MM.1S (cell line): ENCODE measurements around the gene CDC45.

Experiments
- DNase-seq: peaks from one replicate; pipeline ENCODE4 v3.0.0-alpha.2; 2015
- H2AFZ ChIP-seq: fragments of 300-600 bp; sonication (generic); 2 replicates; pipeline ENCODE4 v1.6.0; 2016; ENCODE audit warnings: antibody characterized with exemption, low read length
- H3F3A ChIP-seq: fragments of 300-600 bp; sonication (generic); 2 replicates; pipeline ENCODE4 v1.6.1; 2016; ENCODE audit warnings: mild to moderate bottlenecking, antibody characterized with exemption, low read length, moderate library complexity, mixed read lengths; ENCODE audit not compliant: insufficient read depth
- H3K27ac ChIP-seq: fragments of 300-600 bp; sonication (generic); 2 replicates; pipeline ENCODE4 v1.5.1; 2016; ENCODE audit warnings: mild to moderate bottlenecking, low read length
- H3K27me3 ChIP-seq: fragments of 300-600 bp; sonication (generic); replicated peaks from 2 replicates; pipeline ENCODE4 v1.6.0; 2016; ENCODE audit warnings: low read length; ENCODE audit not compliant: insufficient read depth
- H3K36me3 ChIP-seq: fragments of 300-600 bp; sonication (generic); replicated peaks from 2 replicates; pipeline ENCODE4 v1.6.1; 2016; ENCODE audit warnings: mild to moderate bottlenecking, low read length, mixed read lengths; ENCODE audit not compliant: insufficient read depth
- H3K4me1 ChIP-seq: fragments of 300-600 bp; sonication (generic); 2 replicates; pipeline ENCODE4 v1.6.1; 2016; ENCODE audit warnings: low read length, mixed read lengths
- H3K4me2 ChIP-seq: fragments of 300-600 bp; sonication (generic); 2 replicates; pipeline ENCODE4 v1.6.0; 2016; ENCODE audit warnings: low read depth, low read length
- H3K4me3 ChIP-seq: fragments of 300-600 bp; sonication (generic); 2 replicates; pipeline ENCODE4 v1.5.1; 2016; ENCODE audit warnings: low read length, mixed read lengths
- H3K79me2 ChIP-seq: fragments of 300-600 bp; sonication (generic); 2 replicates; pipeline ENCODE4 v1.6.1; 2016; ENCODE audit warnings: mixed run types, low read length, mixed read lengths
- H3K9ac ChIP-seq: fragments of 300-600 bp; sonication (generic); 2 replicates; pipeline ENCODE4 v1.6.1; 2016; ENCODE audit warnings: low read length, mixed read lengths
- H3K9me2 ChIP-seq: fragments of 300-600 bp; sonication (generic); replicated peaks from 2 replicates; pipeline ENCODE4 v1.6.1; 2016; ENCODE audit warnings: mild to moderate bottlenecking, low read length, mixed read lengths; ENCODE audit not compliant: insufficient read depth
- H3K9me3 ChIP-seq: fragments of 300-600 bp; sonication (generic); replicated peaks from 2 replicates; pipeline ENCODE4 v1.6.1; 2016; ENCODE audit warnings: mild to moderate bottlenecking, low read length, mixed read lengths; ENCODE audit not compliant: insufficient read depth
- H4K20me1 ChIP-seq: fragments of 300-600 bp; sonication (generic); 2 replicates; pipeline ENCODE4 v1.6.1; 2016; ENCODE audit warnings: mild to moderate bottlenecking, low read length, moderate library complexity, mixed read lengths; ENCODE audit not compliant: insufficient read depth
- EZH2 ChIP-seq: fragments of 300-600 bp; sonication (generic); optimal IDR thresholded peaks from 2 replicates; pipeline ENCODE3; 2017; ENCODE audit warnings: low read depth, mild to moderate bottlenecking, antibody characterized with exemption, low read length, mixed read lengths
- EZH2phosphoT487 ChIP-seq: fragments of 300-600 bp; sonication (generic); IDR thresholded peaks from 2 replicates; pipeline ENCODE4 v1.6.1; 2018; ENCODE audit warnings: antibody characterized with exemption, low read length
- TF ChIP-seq, protein P1 (sequence below): fragments of 300-600 bp; sonication (generic); IDR thresholded peaks from 2 replicates; pipeline ENCODE4 v1.5.1; 2016; ENCODE audit warnings: antibody characterized with exemption, low read length, mixed read lengths

Gene CDC45

DNA sequence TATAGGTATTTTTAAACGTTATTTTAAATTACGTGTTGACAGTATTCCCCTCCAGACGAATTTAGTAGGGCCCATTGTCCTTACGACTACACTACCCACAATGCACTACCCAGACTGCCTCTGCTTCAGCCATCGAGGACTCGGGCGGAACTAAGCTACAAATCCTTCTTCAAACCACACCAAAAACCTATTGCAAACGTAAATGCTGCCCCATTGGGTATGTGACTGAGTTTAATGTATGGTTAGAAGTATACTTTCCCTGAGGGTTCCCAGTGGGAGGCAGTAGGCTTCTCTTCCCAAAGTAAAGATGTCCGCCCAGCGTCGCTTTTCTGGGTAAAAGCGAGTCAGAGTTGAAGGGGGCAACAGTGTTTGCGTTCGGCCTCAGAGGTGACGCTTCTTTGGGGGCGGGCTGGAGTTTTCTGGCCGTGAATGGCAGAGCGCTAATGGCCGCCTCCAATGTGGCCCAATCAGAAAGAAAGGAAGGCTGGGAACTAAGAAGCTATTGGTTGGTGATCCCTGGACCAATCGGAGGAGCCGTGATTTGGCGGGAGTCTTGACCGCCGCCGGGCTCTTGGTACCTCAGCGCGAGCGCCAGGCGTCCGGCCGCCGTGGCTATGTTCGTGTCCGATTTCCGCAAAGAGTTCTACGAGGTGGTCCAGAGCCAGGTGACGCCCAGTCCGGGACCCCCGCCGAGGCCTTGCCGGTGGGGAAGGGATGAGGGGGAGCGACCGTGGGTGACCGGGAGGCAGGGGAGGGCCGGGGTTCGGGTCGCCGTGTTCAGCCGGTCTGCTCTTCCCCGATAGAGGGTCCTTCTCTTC is at the start of gene CDC45:
CDC45 (plus strand) TSS at position 566 of the 818 bp plus-strand sequence; CDS start at position 615, 49 bp downstream.
- H3K9me2 ChIP-seq: no peaks in the 10 kb centered on the region
- H3K27ac ChIP-seq: peak within 1 kb of the TSS; percentile 91
- DNase-seq: peak; percentile 98
- peaks cover 63% of the 10 kb centered on the region for H3K79me2 ChIP-seq
- H3F3A ChIP-seq: peaks cover 6% of the 10 kb centered on the region; the same call in 1 of the 2 replicates
- H3K4me3 ChIP-seq: peak within 1 kb of the TSS; percentile 93
- H2AFZ ChIP-seq: peak within 1 kb of the TSS; percentile 74
- TF ChIP-seq, protein P1, sequence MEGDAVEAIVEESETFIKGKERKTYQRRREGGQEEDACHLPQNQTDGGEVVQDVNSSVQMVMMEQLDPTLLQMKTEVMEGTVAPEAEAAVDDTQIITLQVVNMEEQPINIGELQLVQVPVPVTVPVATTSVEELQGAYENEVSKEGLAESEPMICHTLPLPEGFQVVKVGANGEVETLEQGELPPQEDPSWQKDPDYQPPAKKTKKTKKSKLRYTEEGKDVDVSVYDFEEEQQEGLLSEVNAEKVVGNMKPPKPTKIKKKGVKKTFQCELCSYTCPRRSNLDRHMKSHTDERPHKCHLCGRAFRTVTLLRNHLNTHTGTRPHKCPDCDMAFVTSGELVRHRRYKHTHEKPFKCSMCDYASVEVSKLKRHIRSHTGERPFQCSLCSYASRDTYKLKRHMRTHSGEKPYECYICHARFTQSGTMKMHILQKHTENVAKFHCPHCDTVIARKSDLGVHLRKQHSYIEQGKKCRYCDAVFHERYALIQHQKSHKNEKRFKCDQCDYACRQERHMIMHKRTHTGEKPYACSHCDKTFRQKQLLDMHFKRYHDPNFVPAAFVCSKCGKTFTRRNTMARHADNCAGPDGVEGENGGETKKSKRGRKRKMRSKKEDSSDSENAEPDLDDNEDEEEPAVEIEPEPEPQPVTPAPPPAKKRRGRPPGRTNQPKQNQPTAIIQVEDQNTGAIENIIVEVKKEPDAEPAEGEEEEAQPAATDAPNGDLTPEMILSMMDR: no peak
- TF ChIP-seq EZH2phosphoT487: no peak
- TF ChIP-seq EZH2: no peak
- peak within 1 kb of the TSS; percentile 94 for H3K4me2 ChIP-seq
- no peaks in the 10 kb centered on the region for H3K9me3 ChIP-seq
- H3K9ac ChIP-seq: peak within 1 kb of the TSS; percentile 96
- peaks cover 13% of the 10 kb centered on the region for H4K20me1 ChIP-seq
- 0 out of 2 replicates have a peak, but pooled peaks cover 3% of the 10 kb centered on the region for H3K4me1 ChIP-seq
- peaks cover 2% of the 10 kb centered on the region; the same call in 1 of the 2 replicates for H3K36me3 ChIP-seq
- H3K27me3 ChIP-seq: no peaks in the 10 kb centered on the region

- Histone ChIP-seq H3K27me3 (no peaks in the 10 kb centered on the region), H3K4me3 (peak overlapping the region; percentile 94), H3K9me3 (no peaks in the 10 kb centered on the region), H3K27ac (peak overlapping the region; percentile 94), H3K9ac (peak overlapping the region; percentile 99), H3K36me3 (peaks cover 7% of the 10 kb centered on the region; the same call in 1 of the 2 replicates), H3K9me2 (no peaks in the 10 kb centered on the region), H4K20me1 (peaks cover 18% of the 10 kb centered on the region; the same call in 1 of the 2 replicates), H3F3A (peaks cover 18% of the 10 kb centered on the region), H3K4me2 (peak overlapping the region; percentile 87), H2AFZ (no peak overlapping the region), H3K4me1 (peaks cover 30% of the 10 kb centered on the region), H3K79me2 (peaks cover 75% of the 10 kb centered on the region)
- TF ChIP-seq EZH2phosphoT487 (no peak), EZH2 (no peak)
- TF ChIP-seq, protein P1: no peak
- peak; percentile 86 for DNase-seq
Measured at GRCh38 chr22:19429950-19430889, 49.5 kb upstream of the CDC45 start.

DNA sequence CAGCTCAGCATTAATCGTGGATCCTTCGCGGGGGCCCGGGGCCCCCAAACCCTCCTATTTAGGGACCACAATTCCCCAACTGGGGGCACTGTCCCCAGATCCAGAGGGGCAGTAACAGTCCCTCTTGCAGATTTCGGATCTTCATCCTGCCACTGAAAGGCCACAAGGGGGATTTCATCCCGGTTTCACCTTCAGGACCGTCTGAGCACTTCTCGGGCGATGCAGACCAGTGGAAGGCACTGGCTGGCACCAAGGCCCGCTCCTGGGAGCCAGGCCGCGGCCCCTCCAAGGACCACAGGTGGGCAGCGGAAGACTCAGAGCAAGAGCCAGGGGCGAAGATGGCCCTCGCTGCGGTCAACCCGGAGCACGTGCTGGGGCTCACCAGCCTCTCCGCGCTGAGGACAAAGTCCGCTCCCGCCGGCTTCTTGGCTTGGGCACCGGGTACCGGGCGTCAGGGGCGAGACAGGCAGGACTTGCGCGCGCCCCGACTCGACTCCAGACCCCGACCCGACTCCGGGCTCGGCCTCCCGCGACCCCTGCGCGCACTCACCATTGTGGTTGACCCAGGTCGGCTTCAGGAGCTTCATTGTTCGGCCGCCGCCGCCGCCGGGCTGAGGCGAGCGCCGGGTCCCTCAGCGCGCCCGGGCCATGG is 48.7 kb upstream of the CDC45 start:
- Histone ChIP-seq H4K20me1 (peaks cover 18% of the 10 kb centered on the region; the same call in 1 of the 2 replicates), H3K9me2 (no peaks in the 10 kb centered on the region), H3K4me3 (peak overlapping the region; percentile 94), H3K36me3 (0 out of 2 replicates have a peak, but pooled peaks cover 7% of the 10 kb centered on the region), H3K27me3 (no peaks in the 10 kb centered on the region), H3F3A (peaks cover 18% of the 10 kb centered on the region), H3K9ac (peak overlapping the region; percentile 99), H2AFZ (no peak overlapping the region), H3K4me1 (peaks cover 27% of the 10 kb centered on the region), H3K4me2 (peak overlapping the region; percentile 87), H3K79me2 (peaks cover 67% of the 10 kb centered on the region), H3K27ac (peak overlapping the region; percentile 94), H3K9me3 (no peaks in the 10 kb centered on the region)
- DNase-seq: peak; percentile 47
- TF ChIP-seq, protein P1: peak; percentile 24; the same call in 1 of the 2 replicates
- no peak for TF ChIP-seq EZH2phosphoT487
- no peak for TF ChIP-seq EZH2
